ENCODE measurements around the gene ANKH.

GRCh38 chr5:14894748-14895147, 23.2 kb upstream of the ANKH start:
- TF ChIP-seq POLR2A (IDR thresholded peaks at IDR 0.05) (no peak), EP300 (IDR thresholded peaks at IDR 0.05) (no peak)
